Measurements from ENCODE around the gene LMAN2.

GRCh38 chr5:177312649-177313181 lies 38.8 kb downstream of the LMAN2 start:
- TF ChIP-seq CTCF (IDR thresholded peaks at IDR 0.05) = no peak
- TF ChIP-seq POLR2A (IDR thresholded peaks at IDR 0.05) = no peak
